ENCODE data around the gene KRTAP4-7. TPM values are rescaled to one million over a fixed set of nuclear protein-coding genes. Genes with fewer than 3 reads are reported as not detected.
"Not testable (repeated sequence)": the region's sequence is repeated elsewhere in the genome, so short reads cannot be mapped to it uniquely, and the experiment has no call there.

The KRTAP4-7 gene
- total RNA-seq, 1 experiment from 2014 or later, result not detected

GRCh38 chr17:41116297-41116696 is 32.3 kb downstream of the KRTAP4-7 start:
- Histone ChIP-seq H3K18ac (ENCODE audit: insufficient read length, low read depth, low read length) (no peak overlapping the region), H3K4ac (ENCODE audit: low read depth, low read length) (no peak overlapping the region), H3K4me1 (ENCODE audit: insufficient read depth, low read length) (no peaks in the 10 kb centered on the region), H3K14ac (ENCODE audit: insufficient read depth, low read length) (no peak overlapping the region), H4K91ac (ENCODE audit: insufficient read length, low read depth, low read length) (no peak overlapping the region), H3K27ac (ENCODE audit: insufficient read length, low read depth, low read length) (no peak overlapping the region), H3K9me3 (ENCODE audit: control insufficient read depth, low read depth, low read length) (peaks cover 4% of the 10 kb centered on the region), H2BK5ac (ENCODE audit: insufficient read length, low read length) (no peak overlapping the region), H4K20me1 (ENCODE audit: control insufficient read depth, insufficient read depth, insufficient read length) (no peaks in the 10 kb centered on the region), H3K9ac (ENCODE audit: extremely low read depth, insufficient read length, low read length) (no peak overlapping the region), H3K56ac (ENCODE audit: insufficient read length, low read depth, low read length) (no peak overlapping the region), H3K27me3 (ENCODE audit: insufficient read depth, low read length) (no peaks in the 10 kb centered on the region), H2BK12ac (ENCODE audit: insufficient read length, low read depth, low read length) (no peak overlapping the region), H3K79me2 (ENCODE audit: insufficient read depth, low read length) (no peaks in the 10 kb centered on the region), H2AK5ac (ENCODE audit: insufficient read length, low read length) (no peak overlapping the region), H2AFZ (ENCODE audit: low read length) (no peak overlapping the region), H4K8ac (replicated peaks; ENCODE audit: insufficient read length, low read depth, low read length) (no peak overlapping the region), H3K23me2 (ENCODE audit: insufficient read length, low read depth, low read length, poor library complexity, severe bottlenecking) (no peaks in the 10 kb centered on the region), H3K79me1 (ENCODE audit: insufficient read depth, low read depth, low read length, poor library complexity, severe bottlenecking) (no peaks in the 10 kb centered on the region), H3K4me2 (ENCODE audit: insufficient read depth, insufficient read length, low read length) (no peak overlapping the region), H3T11ph (ENCODE audit: low read length) (no peak overlapping the region), H3K23ac (ENCODE audit: insufficient read length, low read depth, low read length) (no peak overlapping the region), H2BK15ac (ENCODE audit: low read depth, low read length) (no peak overlapping the region), H2BK20ac (ENCODE audit: low read depth, low read length, poor library complexity, severe bottlenecking) (no peak overlapping the region), H2BK120ac (ENCODE audit: low read depth, low read length, poor library complexity, severe bottlenecking) (no peak overlapping the region), H4K5ac (ENCODE audit: insufficient read length, low read depth, low read length) (no peak overlapping the region)
- no peak overlapping the region for H3K4me3 Mint-ChIP-seq
- no peak overlapping the region for H3K27ac Mint-ChIP-seq
- H3K27me3 Mint-ChIP-seq (ENCODE audit: low read depth), result no peaks in the 10 kb centered on the region
- no peak for DNase-seq
- peaks cover 8 to 15% (median 8%) of the 10 kb centered on the region in 3 experiments for H3K36me3 Mint-ChIP-seq (ENCODE audit: insufficient read depth in 1 of 3, low read depth in 3 of 3)
- no peak for TF ChIP-seq CTCF (conservative IDR thresholded peaks at IDR 0.05)
- H3K4me1 Mint-ChIP-seq, result peaks cover 28 to 30% of the 10 kb centered on the region in 2 experiments
- H3K9me3 Mint-ChIP-seq, result peaks cover 21 to 36% of the 10 kb centered on the region in 2 experiments
- no CpG with 5 or more reads among the region's 5 CpGs for WGBS (ENCODE audit: extremely low coverage, insufficient read length, low lambda C conversion rate)

GRCh38 chr17:41117846-41118386 is 34.0 kb downstream of the KRTAP4-7 start, which contains the start of gene KRTAP4-11:
KRTAP4-11 (minus strand) TSS chr17:41118373; CDS start chr17:41118315, 58 bp downstream.
- H3K4ac ChIP-seq (ENCODE audit: low read depth, low read length); H4K8ac ChIP-seq (replicated peaks; ENCODE audit: insufficient read length, low read depth, low read length); H2BK15ac ChIP-seq (ENCODE audit: low read depth, low read length); H3K23ac ChIP-seq (ENCODE audit: insufficient read length, low read depth, low read length); H3K18ac ChIP-seq (ENCODE audit: insufficient read length, low read depth, low read length); H3K56ac ChIP-seq (ENCODE audit: insufficient read length, low read depth, low read length); H3K79me1 ChIP-seq (ENCODE audit: insufficient read depth, low read depth, low read length, poor library complexity, severe bottlenecking); H3K9ac ChIP-seq (ENCODE audit: extremely low read depth, insufficient read length, low read length); H3K27ac ChIP-seq (ENCODE audit: insufficient read length, low read depth, low read length); H3K4me2 ChIP-seq (ENCODE audit: insufficient read depth, insufficient read length, low read length); H2BK20ac ChIP-seq (ENCODE audit: low read depth, low read length, poor library complexity, severe bottlenecking); H3K23me2 ChIP-seq (ENCODE audit: insufficient read length, low read depth, low read length, poor library complexity, severe bottlenecking); H2BK12ac ChIP-seq (ENCODE audit: insufficient read length, low read depth, low read length); H2BK120ac ChIP-seq (ENCODE audit: low read depth, low read length, poor library complexity, severe bottlenecking); H3K27me3 Mint-ChIP-seq (ENCODE audit: low read depth); DNase-seq; H4K20me1 ChIP-seq (ENCODE audit: control insufficient read depth, insufficient read depth, insufficient read length); H3K4me1 ChIP-seq (ENCODE audit: insufficient read depth, low read length); H3T11ph ChIP-seq (ENCODE audit: low read length); H3K9me3 ChIP-seq (ENCODE audit: control insufficient read depth, low read depth, low read length); H4K5ac ChIP-seq (ENCODE audit: insufficient read length, low read depth, low read length); H3K27me3 ChIP-seq (ENCODE audit: insufficient read depth, low read length); H3K27ac Mint-ChIP-seq; H2AK5ac ChIP-seq (ENCODE audit: insufficient read length, low read length); H3K36me3 Mint-ChIP-seq (ENCODE audit: insufficient read depth in 1 of 3, low read depth in 3 of 3); H2AFZ ChIP-seq (ENCODE audit: low read length); H3K79me2 ChIP-seq (ENCODE audit: insufficient read depth, low read length); H3K4me3 Mint-ChIP-seq; H3K14ac ChIP-seq (ENCODE audit: insufficient read depth, low read length); H2BK5ac ChIP-seq (ENCODE audit: insufficient read length, low read length); H4K91ac ChIP-seq (ENCODE audit: insufficient read length, low read depth, low read length): not testable (repeated sequence)
- no CpG with 5 or more reads among the region's 10 CpGs for WGBS (ENCODE audit: extremely low coverage, insufficient read length, low lambda C conversion rate)
- H3K9me3 Mint-ChIP-seq, result peaks cover 6 to 29% of the 10 kb centered on the region in 2 experiments
- H3K4me1 Mint-ChIP-seq, result peaks cover 28 to 30% of the 10 kb centered on the region in 2 experiments
